Ishikawa (cell line): Measurements from ENCODE around the gene RPTN.

ENCODE experiments used
- EGR1 ChIP-seq: IDR thresholded peaks from 2 replicates; pipeline ENCODE4 v1.6.1; 2012
- EP300 ChIP-seq: IDR thresholded peaks from 2 replicates; pipeline ENCODE4 v1.6.1; 2012; ENCODE audit warnings: borderline replicate concordance
- FOXM1 ChIP-seq: IDR thresholded peaks from 2 replicates; pipeline ENCODE4 v1.6.1; 2012; ENCODE audit warnings: low read depth, borderline replicate concordance
- MAX ChIP-seq: IDR thresholded peaks from 2 replicates; pipeline ENCODE4 v1.6.1; 2012
- NFIC ChIP-seq: IDR thresholded peaks from 2 replicates; pipeline ENCODE4 v1.6.1; 2012
- RAD21 ChIP-seq: IDR thresholded peaks from 2 replicates; pipeline ENCODE4 v1.6.1; 2012; ENCODE audit warnings: low read depth
- TAF1 ChIP-seq: IDR thresholded peaks from 2 replicates; pipeline ENCODE4 v1.6.1; 2012; ENCODE audit warnings: low read depth, mild to moderate bottlenecking

GRCh38 chr1:152104854-152105253, 54.2 kb downstream of the RPTN start:
- TF ChIP-seq RAD21 (no peak), MAX (no peak), EGR1 (no peak), NFIC (no peak), TAF1 (no peak), FOXM1 (no peak), EP300 (no peak)
